Hepatocyte (in vitro differentiated cells): ENCODE measurements around the gene TMEM59. TPM values are rescaled to one million over a fixed set of nuclear protein-coding genes. Genes with fewer than 3 reads are reported as not detected.

ENCODE experiments used
- DNase-seq: peaks from one replicate; pipeline ENCODE4 v3.0.0-alpha.2; 2016; ENCODE audit warnings: low spot score
- H2AFZ ChIP-seq: fragments of 200-600 bp; sonication (generic); 2 replicates; pipeline ENCODE4 v1.6.0; 2016; ENCODE audit warnings: antibody characterized with exemption, mild to moderate bottlenecking
- H3K27ac ChIP-seq: fragments of 200-600 bp; sonication (generic); 2 replicates; pipeline ENCODE4 v1.5.1; 2016; ENCODE audit warnings: mild to moderate bottlenecking
- H3K27me3 ChIP-seq: fragments of 200-600 bp; sonication (generic); 2 replicates; pipeline ENCODE4 v1.6.1; 2016
- H3K36me3 ChIP-seq: fragments of 200-600 bp; sonication (generic); replicated peaks from 2 replicates; pipeline ENCODE4 v1.5.1; 2016; ENCODE audit warnings: low read depth; ENCODE audit not compliant: insufficient read depth
- H3K4me1 ChIP-seq: fragments of 200-600 bp; sonication (generic); 2 replicates; pipeline ENCODE4 v1.5.1; 2016; ENCODE audit warnings: mild to moderate bottlenecking, moderate library complexity; ENCODE audit not compliant: insufficient read depth
- H3K4me2 ChIP-seq: fragments of 200-600 bp; sonication (generic); 2 replicates; pipeline ENCODE4 v1.6.0; 2016
- H3K4me3 ChIP-seq: fragments of 200-600 bp; sonication (generic); 2 replicates; pipeline ENCODE4 v1.5.1; 2016; ENCODE audit warnings: mild to moderate bottlenecking
- H3K79me2 ChIP-seq: fragments of 200-600 bp; sonication (generic); 2 replicates; pipeline ENCODE4 v1.6.0; 2017; ENCODE audit warnings: mild to moderate bottlenecking
- H3K9me2 ChIP-seq: fragments of 200-600 bp; sonication (generic); replicated peaks from 2 replicates; pipeline ENCODE4 v1.6.0; 2017; ENCODE audit warnings: mild to moderate bottlenecking; ENCODE audit not compliant: insufficient read depth
- H3K9me3 ChIP-seq: fragments of 200-600 bp; sonication (generic); 2 replicates; pipeline ENCODE4 v1.5.1; 2016; ENCODE audit warnings: low read depth, mild to moderate bottlenecking
- H4K20me1 ChIP-seq: fragments of 200-600 bp; sonication (generic); 2 replicates; pipeline ENCODE4 v1.6.0; 2016; ENCODE audit warnings: mild to moderate bottlenecking; ENCODE audit not compliant: insufficient read depth, poor library complexity, severe bottlenecking
- EZH2 ChIP-seq: fragments of 200-600 bp; sonication (generic); IDR thresholded peaks from 2 replicates; pipeline ENCODE4 v1.6.1; 2016; ENCODE audit warnings: antibody characterized with exemption, mild to moderate bottlenecking, borderline replicate concordance
- EZH2phosphoT487 ChIP-seq: fragments of 200-600 bp; sonication (generic); IDR thresholded peaks from one replicate; pipeline ENCODE4 v1.6.1; 2018; ENCODE audit warnings: antibody characterized with exemption, mild to moderate bottlenecking, low read depth, moderate library complexity; ENCODE audit not compliant: unreplicated experiment, severe bottlenecking
- WGBS: methylation state at CpG from one replicate; pipeline ENCODE4 v1.1.6; 2016; ENCODE audit warnings: low lambda C conversion rate; ENCODE audit errors: missing lambda C conversion rate; 5-methylcytosine and 5-hydroxymethylcytosine counted together
- polyA plus RNA-seq: library from polyadenylated mRNA; unstranded; fragments of >200 nt; fragmentation: Nextera tagmentation; extraction: Ambion mirVana; gene quantifications from 2 replicates; pipeline ENCODE4 v1.2.1, GENCODE V29; 2016
- total RNA-seq: library from RNA; depleted of rRNA; stranded (reverse); fragments of >200 nt; gene quantifications from 2 replicates; pipeline ENCODE4 v1.2.3, GENCODE V29; 2014
- TF ChIP-seq, protein P1 (sequence below): fragments of 200-600 bp; sonication (generic); IDR thresholded peaks from 2 replicates; pipeline ENCODE4 v1.5.1; 2016; ENCODE audit warnings: antibody characterized with exemption, mild to moderate bottlenecking; ENCODE audit not compliant: poor library complexity

Gene TMEM59
- total and polyA plus RNA-seq, 2 experiments from 2014 or later, result 714 to 1,181 TPM

DNA sequence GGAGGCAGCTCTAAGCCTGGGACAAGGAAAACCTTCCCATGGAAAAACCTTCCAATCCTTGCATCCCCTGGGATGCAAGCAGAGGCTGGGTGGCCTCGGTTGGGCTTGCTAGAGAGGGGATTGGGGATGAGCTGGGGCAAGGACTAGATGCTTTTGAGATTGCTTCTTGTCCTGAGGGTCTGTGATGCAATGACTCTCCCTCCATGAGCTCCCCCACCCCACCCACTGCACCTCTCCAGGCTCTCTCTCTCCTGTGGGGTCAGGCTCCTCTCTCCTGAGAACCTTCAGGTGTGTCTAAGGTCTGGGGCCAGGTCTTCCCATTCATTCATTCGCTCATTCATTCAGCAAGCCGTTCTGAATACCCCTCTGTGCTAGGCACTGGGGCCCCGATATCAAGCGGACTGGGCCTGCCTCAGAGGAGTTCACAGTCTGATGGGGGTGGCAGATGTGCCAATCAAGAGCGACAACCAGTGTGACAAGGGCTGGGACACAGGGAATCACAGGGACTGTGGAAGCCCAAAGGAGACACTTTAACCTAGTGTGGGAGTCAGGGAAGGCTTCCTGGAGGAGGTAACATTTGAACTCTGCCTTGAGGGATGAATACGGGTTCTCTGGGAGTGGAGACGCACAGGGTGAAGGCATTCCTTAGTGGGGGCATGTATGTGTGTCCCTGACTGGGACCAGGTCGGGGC, 41.5 kb downstream of the TMEM59 start:
- DNase-seq, result no peak
- Histone ChIP-seq H3K27ac (no peak overlapping the region), H3K4me2 (no peak overlapping the region)

DNA sequence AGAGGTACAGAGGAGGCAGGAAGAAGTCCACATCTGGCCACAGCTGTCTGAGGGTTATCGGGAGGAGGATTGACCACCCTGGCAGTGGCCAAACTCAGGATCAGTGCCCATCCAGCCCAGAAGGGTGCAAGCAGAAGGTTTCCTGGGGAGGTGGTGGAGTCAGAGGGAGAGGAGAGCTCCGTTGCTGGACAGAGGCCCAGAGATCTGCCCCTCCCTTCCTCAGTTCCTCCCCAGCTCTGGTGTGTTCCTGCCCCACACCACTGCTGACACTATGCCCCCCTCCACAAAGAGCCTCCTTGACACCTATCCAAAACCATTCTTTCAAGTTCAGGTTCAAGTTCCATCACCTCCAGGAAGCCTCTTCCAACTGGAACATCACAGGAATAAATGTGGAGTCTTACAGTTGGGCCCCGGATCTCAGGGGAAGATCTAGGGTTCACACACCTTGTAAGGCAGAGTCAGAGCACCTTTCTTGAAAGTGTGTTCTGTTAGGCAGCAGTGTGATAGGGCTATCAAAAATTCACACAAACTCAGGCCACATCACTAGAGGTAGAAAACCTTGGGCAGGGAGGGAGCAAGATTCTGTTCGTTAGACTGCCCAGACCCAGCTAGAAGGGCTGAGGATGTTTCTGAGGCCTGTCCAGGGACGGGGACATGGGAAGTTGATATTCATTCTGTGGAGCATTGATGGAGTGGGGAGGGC, 42.4 kb downstream of the TMEM59 start:
- no peak overlapping the region for H3K4me3 ChIP-seq
- DNase-seq, result no peak
- H3K4me2 ChIP-seq, result no peak overlapping the region
- H3K36me3 ChIP-seq, result no peaks in the 10 kb centered on the region
- H3K27ac ChIP-seq, result no peak overlapping the region
- no peaks in the 10 kb centered on the region for H3K27me3 ChIP-seq
- H2AFZ ChIP-seq, result no peak overlapping the region
- no peak for TF ChIP-seq EZH2phosphoT487
- no peak for TF ChIP-seq EZH2
- TF ChIP-seq, protein P1, sequence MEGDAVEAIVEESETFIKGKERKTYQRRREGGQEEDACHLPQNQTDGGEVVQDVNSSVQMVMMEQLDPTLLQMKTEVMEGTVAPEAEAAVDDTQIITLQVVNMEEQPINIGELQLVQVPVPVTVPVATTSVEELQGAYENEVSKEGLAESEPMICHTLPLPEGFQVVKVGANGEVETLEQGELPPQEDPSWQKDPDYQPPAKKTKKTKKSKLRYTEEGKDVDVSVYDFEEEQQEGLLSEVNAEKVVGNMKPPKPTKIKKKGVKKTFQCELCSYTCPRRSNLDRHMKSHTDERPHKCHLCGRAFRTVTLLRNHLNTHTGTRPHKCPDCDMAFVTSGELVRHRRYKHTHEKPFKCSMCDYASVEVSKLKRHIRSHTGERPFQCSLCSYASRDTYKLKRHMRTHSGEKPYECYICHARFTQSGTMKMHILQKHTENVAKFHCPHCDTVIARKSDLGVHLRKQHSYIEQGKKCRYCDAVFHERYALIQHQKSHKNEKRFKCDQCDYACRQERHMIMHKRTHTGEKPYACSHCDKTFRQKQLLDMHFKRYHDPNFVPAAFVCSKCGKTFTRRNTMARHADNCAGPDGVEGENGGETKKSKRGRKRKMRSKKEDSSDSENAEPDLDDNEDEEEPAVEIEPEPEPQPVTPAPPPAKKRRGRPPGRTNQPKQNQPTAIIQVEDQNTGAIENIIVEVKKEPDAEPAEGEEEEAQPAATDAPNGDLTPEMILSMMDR, result no peak
- H3K79me2 ChIP-seq, result no peaks in the 10 kb centered on the region
- no peaks in the 10 kb centered on the region for H3K9me2 ChIP-seq
- WGBS, result 85% methylated on average over 5 of the region's 5 CpGs
- H3K9me3 ChIP-seq, result no peaks in the 10 kb centered on the region
- H4K20me1 ChIP-seq, result no peaks in the 10 kb centered on the region
- no peaks in the 10 kb centered on the region for H3K4me1 ChIP-seq

More for the DNA sequence above, 41.5 kb downstream of the TMEM59 start:
- no peak for TF ChIP-seq EZH2phosphoT487
- TF ChIP-seq, protein P1, result no peak
- TF ChIP-seq EZH2, result no peak
- Histone ChIP-seq H4K20me1 (no peaks in the 10 kb centered on the region), H3K79me2 (no peaks in the 10 kb centered on the region), H3K9me3 (no peaks in the 10 kb centered on the region), H3K4me3 (no peak overlapping the region), H3K4me1 (peaks cover 6% of the 10 kb centered on the region), H3K9me2 (no peaks in the 10 kb centered on the region), H2AFZ (no peak overlapping the region), H3K27me3 (no peaks in the 10 kb centered on the region), H3K36me3 (no peaks in the 10 kb centered on the region)
- WGBS, result 88% methylated on average over 9 of the region's 9 CpGs

DNA sequence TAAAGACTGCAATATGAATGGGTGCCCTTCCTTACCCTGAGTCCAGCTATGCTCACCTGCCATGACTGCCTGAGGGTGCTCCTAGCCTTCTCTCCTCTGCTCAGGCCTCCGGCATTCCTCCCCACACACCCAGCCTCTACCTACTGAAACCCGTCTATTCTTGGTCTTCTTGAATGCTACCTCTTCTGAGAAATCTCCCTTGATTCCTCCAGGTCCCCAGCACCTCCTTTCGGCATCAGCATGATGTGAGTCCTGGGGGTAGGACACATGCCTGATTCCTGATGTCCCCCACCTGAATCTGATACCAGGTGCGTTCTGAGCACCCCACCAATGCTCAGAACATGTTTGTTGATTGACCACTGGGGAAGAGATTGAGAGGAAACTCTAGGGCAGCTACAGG, 43.6 kb downstream of the TMEM59 start:
- 86% methylated on average over 4 of the region's 4 CpGs for WGBS
- DNase-seq, result no peak
- no peak overlapping the region for H2AFZ ChIP-seq
- TF ChIP-seq EZH2phosphoT487 (no peak), EZH2 (no peak)
- TF ChIP-seq, protein P1, result no peak
- no peaks in the 10 kb centered on the region for H3K4me1 ChIP-seq
- no peaks in the 10 kb centered on the region for H3K27me3 ChIP-seq
- no peaks in the 10 kb centered on the region for H4K20me1 ChIP-seq
- H3K9me3 ChIP-seq, result no peaks in the 10 kb centered on the region
- no peaks in the 10 kb centered on the region for H3K79me2 ChIP-seq
- H3K27ac ChIP-seq, result no peak overlapping the region
- no peaks in the 10 kb centered on the region for H3K9me2 ChIP-seq
- H3K36me3 ChIP-seq, result no peaks in the 10 kb centered on the region
- no peak overlapping the region for H3K4me2 ChIP-seq
- no peak overlapping the region for H3K4me3 ChIP-seq
